HG03439 (cell line): ENCODE results near the gene ANGPTL2.

ENCODE experiments used
- ATAC-seq: cut with Tn5 transposase; IDR thresholded peaks from one replicate; pipeline ENCODE4 v1.9.1; 2021; ENCODE audit warnings: mild to moderate bottlenecking, moderate library complexity; ENCODE audit not compliant: unreplicated experiment

The ANGPTL2 gene

GRCh38 chr9:127098916-127099553, 23.4 kb downstream of the ANGPTL2 start:
- ATAC-seq = no peak

GRCh38 chr9:127097683-127098082, 24.8 kb downstream of the ANGPTL2 start:
- no peak for ATAC-seq

DNA sequence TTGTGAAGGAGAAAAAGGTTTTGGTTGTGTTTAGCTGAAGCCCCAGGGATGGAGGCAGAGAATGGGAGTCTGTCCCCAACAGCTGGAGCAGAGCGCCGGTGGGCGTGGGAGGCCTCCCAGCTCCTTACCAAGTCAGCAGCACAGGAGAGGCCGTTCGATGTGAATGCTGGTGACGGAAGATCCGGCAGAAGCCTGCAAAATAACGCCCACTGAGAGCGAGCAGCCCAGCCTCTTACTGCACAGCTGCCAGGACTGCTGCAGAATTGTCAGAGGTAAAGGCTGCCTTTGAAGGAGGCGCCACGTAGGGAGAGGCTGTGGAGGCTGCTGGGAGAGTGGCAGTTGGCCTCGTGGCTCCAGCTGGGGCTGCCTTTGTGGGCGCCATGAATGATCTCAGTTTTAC, 26.2 kb downstream of the ANGPTL2 start:
- ATAC-seq = no peak

GRCh38 chr9:127095411-127095810, 27.0 kb downstream of the ANGPTL2 start:
- ATAC-seq = no peak

- no peak for ATAC-seq
Observed at GRCh38 chr9:127093319-127094020, 29.0 kb downstream of the ANGPTL2 start.

DNA sequence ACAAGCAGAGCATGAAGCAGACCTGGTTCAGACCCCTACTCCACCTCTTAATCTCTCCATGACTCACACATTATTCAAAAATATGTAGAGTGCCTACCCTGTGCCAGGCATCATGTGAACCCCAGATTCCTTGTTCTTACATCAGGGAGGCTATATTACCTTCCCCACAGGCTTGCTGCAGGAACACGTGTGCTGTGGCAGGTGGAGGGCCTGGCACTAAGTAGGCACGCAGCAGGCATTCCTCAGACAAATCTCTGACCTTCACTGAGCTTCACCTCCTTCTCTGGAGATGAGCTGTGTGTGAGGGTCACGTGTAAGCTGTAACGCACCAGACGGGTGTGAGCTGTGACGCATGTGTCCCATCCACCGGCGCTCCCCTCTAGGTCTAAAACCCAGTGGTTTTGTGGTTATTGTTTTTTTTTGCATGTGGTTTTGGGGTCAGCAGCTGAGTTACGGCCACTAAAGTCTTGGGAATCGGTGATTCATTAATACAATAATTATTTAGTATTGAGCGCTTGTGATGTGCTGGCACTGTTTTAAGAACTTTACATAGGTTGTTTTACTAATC, 30.3 kb downstream of the ANGPTL2 start:
- no peak for ATAC-seq

GRCh38 chr9:127091526-127091925, 30.9 kb downstream of the ANGPTL2 start:
- ATAC-seq = no peak

GRCh38 chr9:127090341-127090985, 32.0 kb downstream of the ANGPTL2 start:
- no peak for ATAC-seq

DNA sequence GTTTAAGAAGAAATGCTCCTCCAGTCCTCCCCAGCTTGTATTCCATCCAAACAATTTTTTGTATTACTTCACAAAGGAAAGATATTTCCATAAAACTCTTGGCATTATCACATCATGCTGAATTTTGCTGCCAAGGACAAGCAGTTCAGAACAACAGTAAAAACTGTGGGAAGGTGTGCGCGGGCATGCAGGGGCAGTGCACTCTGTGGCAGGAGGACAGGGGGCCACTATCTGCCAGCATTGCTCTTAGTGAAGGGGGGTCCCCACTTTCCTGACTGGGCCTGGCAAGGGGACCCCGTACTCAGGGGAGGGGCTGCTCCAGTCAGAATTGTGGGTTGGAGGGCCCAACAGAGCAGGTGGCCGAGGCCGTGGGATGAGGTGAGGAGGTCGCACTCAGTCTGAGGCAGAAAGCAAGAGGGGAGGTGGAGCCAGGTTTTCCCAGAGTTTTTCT, 32.8 kb downstream of the ANGPTL2 start:
- ATAC-seq = no peak

DNA sequence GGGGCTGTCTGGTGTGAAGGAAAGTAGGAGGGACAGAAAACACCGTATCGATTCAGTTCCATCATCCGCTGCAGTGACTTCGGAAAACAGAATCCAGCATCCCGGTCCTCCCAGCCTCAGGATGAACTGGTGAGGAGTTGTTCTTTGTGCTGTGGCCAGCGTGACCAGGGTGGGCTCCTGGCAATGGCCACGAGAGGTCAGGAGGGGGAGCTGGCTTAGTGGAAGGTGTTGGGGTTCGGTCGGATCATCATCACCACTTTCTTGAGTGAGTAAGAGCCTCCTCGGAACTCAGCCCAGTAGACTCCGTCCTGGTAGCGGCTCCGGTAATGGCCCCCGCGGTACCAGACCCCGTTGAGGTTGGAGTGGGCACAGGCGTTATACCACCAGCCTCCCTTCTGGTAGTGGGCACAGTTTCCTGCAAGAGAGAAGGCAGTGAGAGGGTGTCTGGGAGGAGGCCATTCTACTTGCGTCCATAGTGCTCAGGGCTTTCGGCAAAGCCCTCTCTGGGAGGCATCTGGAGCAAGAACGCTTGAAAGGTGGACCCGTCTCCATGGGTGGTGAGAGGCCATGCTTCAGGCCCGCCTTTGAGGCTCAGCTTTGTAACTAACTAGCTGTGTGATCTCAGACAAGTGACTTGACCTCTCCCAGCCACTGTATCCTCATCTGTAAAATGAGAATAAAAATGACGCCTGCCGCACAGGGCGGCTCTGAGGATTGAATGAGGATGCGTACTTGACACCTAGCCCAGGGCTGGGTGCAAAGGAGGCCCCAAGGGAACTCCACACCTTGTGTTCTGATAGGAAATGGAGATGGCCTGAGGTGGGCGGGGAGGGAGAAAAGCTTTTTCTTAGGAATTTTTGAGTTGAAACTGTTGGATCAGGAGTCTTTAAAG, 33.5 kb downstream of the ANGPTL2 start:
- ATAC-seq = no peak

DNA sequence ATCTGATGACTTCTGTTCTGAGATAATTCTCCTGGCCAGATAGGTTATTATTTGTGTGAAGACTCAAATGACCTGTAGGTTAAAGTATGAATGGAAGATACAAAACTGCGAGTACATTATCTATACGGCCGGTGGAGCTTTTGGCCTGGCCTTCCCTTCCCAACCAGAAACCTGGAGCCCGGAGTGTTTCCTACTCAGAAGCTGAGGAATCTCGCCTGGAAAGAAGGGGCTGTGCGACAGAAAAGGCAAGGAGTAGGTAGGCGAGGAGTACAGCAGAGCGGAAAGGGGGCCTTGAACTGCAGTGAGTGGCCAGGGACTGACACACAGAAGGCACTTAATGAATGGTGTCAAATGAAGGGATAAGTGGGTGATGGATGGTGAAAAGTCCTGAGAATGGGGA, 34.6 kb downstream of the ANGPTL2 start:
- ATAC-seq = no peak

DNA sequence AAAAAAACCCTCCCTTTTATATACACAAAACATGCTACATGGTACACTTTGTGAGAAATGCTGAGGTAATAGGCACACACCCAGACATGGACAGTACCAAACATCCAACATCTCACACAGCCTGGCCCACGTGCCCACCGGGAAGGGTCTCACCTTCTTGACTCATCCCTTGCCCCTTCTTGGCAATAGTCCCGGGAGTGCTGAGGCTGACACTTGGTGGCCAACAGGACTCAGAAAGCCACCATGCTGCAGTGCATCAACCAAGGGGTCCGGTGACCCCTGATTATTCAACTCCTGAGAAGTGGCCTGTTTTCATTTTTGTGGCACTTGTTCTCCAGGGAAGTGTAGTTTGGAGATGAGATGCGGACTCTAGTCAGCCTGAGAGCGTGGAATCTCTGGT, 35.0 kb downstream of the ANGPTL2 start:
- no peak for ATAC-seq

- no peak for ATAC-seq
Observed at GRCh38 chr9:127086771-127087170, 35.7 kb downstream of the ANGPTL2 start.

- no peak for ATAC-seq
Observed at GRCh38 chr9:127085186-127085585, 37.2 kb downstream of the ANGPTL2 start.

DNA sequence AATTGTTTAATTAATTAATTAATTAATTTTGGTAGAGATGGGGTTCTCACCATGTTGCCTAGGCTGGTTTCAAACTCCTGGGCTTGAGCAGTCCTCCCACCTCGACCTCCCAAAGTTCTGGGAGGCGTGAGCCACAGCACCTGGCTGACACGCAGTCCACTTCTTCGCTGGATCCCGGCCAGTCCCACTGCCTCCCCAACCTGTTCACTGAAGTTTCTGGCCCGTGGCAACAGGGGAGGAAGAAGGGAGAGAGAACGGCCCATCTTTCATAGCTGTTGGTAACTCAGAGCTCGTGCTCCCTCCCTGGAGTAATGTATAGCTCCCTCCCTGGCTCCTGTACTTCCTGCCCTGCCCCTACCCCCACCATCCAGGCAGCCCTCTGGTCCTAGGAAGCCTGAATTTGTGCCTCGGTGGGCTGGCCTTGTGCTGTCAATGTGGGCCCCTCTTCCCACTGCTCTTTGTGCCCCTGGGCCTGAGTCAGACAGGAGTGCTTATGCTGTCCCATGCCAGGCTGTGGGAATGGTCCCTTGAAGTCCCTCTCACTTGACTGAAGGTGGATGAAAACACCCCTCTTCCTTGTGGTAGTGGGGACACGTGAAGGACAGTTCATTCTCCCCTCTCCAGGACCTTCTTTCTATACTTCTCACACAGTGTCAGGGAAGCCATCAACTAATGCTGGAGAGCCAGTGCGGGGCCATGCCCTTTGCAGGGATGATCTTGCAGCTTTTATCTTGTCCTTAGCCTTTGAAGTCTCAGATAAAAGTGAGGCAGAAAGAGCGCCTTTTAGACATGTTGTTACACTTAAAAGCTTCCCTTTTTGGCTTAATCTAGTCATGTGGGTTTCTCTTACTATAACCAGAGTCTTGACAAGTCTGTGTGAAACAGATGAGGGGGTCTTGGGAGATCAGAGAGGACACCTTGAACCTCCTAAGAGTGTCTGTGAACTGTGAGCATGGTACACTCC, 38.1 kb downstream of the ANGPTL2 start:
- no peak for ATAC-seq

GRCh38 chr9:127083138-127083980, 39.1 kb downstream of the ANGPTL2 start:
- no peak for ATAC-seq

DNA sequence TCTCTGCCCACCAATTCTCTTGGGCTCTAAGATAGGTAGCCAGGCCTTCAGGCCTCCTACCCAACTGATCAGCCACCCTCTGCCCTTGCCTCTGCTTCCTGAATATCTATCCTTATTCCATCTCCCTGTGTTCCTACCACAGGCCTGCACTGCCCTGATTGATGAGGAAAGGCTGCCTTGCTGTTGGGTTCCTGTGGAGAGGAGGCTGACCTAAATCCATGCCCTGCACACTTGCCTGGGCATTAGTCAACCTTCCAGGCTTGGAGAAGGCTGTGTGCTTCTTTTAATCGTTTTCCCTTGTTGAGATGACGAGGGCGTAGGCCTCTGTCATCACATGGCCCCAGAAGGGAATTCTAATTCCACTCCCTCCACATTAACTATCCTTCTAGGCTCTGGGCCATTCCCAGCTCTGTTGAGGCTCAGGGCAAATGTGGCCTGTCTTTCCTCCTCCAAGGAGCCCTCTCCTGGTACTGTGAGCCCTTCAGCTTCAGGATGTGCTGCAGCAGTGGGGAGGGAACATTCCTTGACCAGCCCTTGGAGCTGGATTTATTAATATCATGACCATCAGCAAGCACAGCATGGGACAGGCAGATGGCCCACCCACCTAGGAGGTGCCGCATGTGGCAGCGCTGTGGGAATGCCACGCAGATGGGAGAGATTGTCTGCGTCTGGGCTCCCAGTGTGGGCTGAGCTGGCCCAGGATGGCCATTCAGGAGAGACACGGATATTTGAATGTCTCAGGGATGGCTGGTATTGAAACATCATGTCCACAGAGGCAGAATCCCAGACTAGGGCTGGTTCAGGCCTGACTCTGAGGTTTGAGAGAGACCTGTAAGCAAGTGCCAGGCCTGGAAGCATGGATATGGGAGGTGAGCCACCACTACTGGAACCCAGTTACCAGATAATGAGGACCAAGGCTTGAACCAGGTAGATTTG, 40.9 kb downstream of the ANGPTL2 start:
- no peak for ATAC-seq
